HCT116 (cell line): ENCODE measurements around the gene C8A. TPM values are rescaled to one million over a fixed set of nuclear protein-coding genes. Genes with fewer than 3 reads are reported as not detected.

Source experiments
- ATAC-seq: fragments of 200-7000 bp; cut with Tn5 transposase; 2 replicates; pipeline ENCODE4 v1.9.1; 2020; ENCODE audit warnings: mild to moderate bottlenecking, moderate library complexity
- BruUV-seq: library from RNA; stranded (reverse); fragments of 400-500 nt; replicated peaks from 2 replicates; lab custom pipeline; 2021; lab: Mats Ljungman, UMichigan
- CTCF ChIA-PET: fragments of 300-600 bp; sonication (Branson Sonifier 250); formaldehyde crosslinking; loops from one replicate; lab custom pipeline; 2021; ENCODE audit warnings: antibody characterized with exemption; lab: Charles Lee
- POLR2A ChIA-PET: fragments of 300-600, 350-600 bp; sonication (Branson Sonifier 250); formaldehyde crosslinking; loops from one replicate; lab custom pipeline; 2021; ENCODE audit warnings: antibody characterized with exemption; lab: Charles Lee
- RAD21 ChIA-PET, 2 experiments: fragments of 300-600 bp; sonication (Branson Sonifier 250); formaldehyde crosslinking; loops; one replicate each; lab custom pipeline; 2023; ENCODE audit warnings: low total read pairs in 2 of 2; ENCODE audit not compliant: uncharacterized antibody in 2 of 2, unreplicated experiment in 2 of 2, low non-redundant PET in 1 of 2; lab: Charles Lee
- DNase-seq: peaks from one replicate; pipeline ENCODE4 v3.0.0-alpha.2; 2010; ENCODE audit warnings: low read depth, low spot score
- H2AFZ ChIP-seq: fragments of 200-600 bp; shearing (Covaris generic), sonication (generic); 2 replicates; pipeline ENCODE4 v1.6.1; 2017; ENCODE audit warnings: low read depth, mixed run types, mixed read lengths, antibody characterized with exemption, low read length; ENCODE audit not compliant: poor library complexity, severe bottlenecking
- H3K27ac ChIP-seq: 2 replicates; pipeline ENCODE4 v1.5.1; 2012; ENCODE audit warnings: low read depth, low read length
- H3K27me3 ChIP-seq: fragments of 200-600 bp; sonication (generic); 2 replicates; pipeline ENCODE4 v1.6.1; 2016; ENCODE audit warnings: mixed run types, low read length, mixed read lengths; ENCODE audit not compliant: insufficient read depth
- H3K36me3 ChIP-seq, 2 experiments: fragments of 200-500 bp in 1 of 2; fragments of 200-600 bp in 1 of 2; sonication (Bioruptor generic) in 1 of 2; sonication (generic) in 1 of 2; 2 replicates each; pipeline versions ENCODE4 v1.5.1 to v1.6.1; 2014 to 2016; ENCODE audit warnings: low read length in 2 of 2, inconsistent platforms in 1 of 2, mixed read lengths in 1 of 2, mixed run types in 1 of 2; ENCODE audit not compliant: insufficient read depth in 2 of 2, control insufficient read depth in 1 of 2
- H3K4me1 ChIP-seq, 2 experiments: fragments of 200-600 bp in 1 of 2; sonication (generic) in 1 of 2; 2 replicates each; pipeline versions ENCODE4 v1.5.1 to v1.6.1; 2012 to 2017; ENCODE audit warnings: low read length in 2 of 2, inconsistent platforms in 1 of 2, mild to moderate bottlenecking in 1 of 2, mixed read lengths in 1 of 2, mixed run types in 1 of 2, moderate library complexity in 1 of 2; ENCODE audit not compliant: insufficient read depth in 2 of 2, control insufficient read depth in 1 of 2
- H3K4me2 ChIP-seq: fragments of 200-600 bp; sonication (generic); 2 replicates; pipeline ENCODE4 v1.6.1; 2017; ENCODE audit warnings: mixed run types, low read length, mixed read lengths
- H3K4me3 ChIP-seq, 2 experiments: fragments of 200-600 bp in 1 of 2; sonication (generic) in 1 of 2; replicated peaks in 1 of 2; 2 replicates each; pipeline ENCODE4 v1.5.1; 2011 to 2016; ENCODE audit warnings: low read length in 2 of 2, control low read depth in 1 of 2, low read depth in 1 of 2, mild to moderate bottlenecking in 1 of 2, mixed read lengths in 1 of 2, mixed run types in 1 of 2
- H3K79me2 ChIP-seq: fragments of 200-600 bp; sonication (generic); 2 replicates; pipeline ENCODE4 v1.6.1; 2017; ENCODE audit warnings: mild to moderate bottlenecking, mixed run types, low read length, moderate library complexity, mixed read lengths; ENCODE audit not compliant: insufficient read depth
- H3K9ac ChIP-seq: fragments of 200-600 bp; sonication (generic); 2 replicates; pipeline ENCODE4 v1.6.1; 2016; ENCODE audit warnings: low read length, mixed read lengths
- H3K9me2 ChIP-seq: fragments of 200-600 bp; sonication (generic), shearing (Covaris generic); 2 replicates; pipeline ENCODE4 v1.6.1; 2017; ENCODE audit warnings: mixed run types, mild to moderate bottlenecking, moderate library complexity; ENCODE audit not compliant: insufficient read depth
- H3K9me3 ChIP-seq, 2 experiments: fragments of 200-500 bp in 1 of 2; fragments of 200-600 bp in 1 of 2; sonication (Bioruptor generic) in 1 of 2; sonication (generic) in 1 of 2; 2 replicates each; pipeline ENCODE4 v1.6.1; 2014 to 2017; ENCODE audit warnings: low read length in 2 of 2, mixed read lengths in 2 of 2, inconsistent platforms in 1 of 2, low read depth in 1 of 2, mild to moderate bottlenecking in 1 of 2, mixed run types in 1 of 2, moderate library complexity in 1 of 2; ENCODE audit not compliant: control insufficient read depth in 1 of 2, insufficient read depth in 1 of 2
- H4K20me1 ChIP-seq: fragments of 200-600 bp; sonication (generic), shearing (Covaris generic); 2 replicates; pipeline ENCODE4 v1.6.1; 2017; ENCODE audit warnings: mixed run types, mild to moderate bottlenecking, moderate library complexity; ENCODE audit not compliant: insufficient read depth
- CBX3 ChIP-seq: IDR thresholded peaks from 2 replicates; pipeline ENCODE4 v1.6.1; 2012; ENCODE audit warnings: low read depth
- ELF1 ChIP-seq: IDR thresholded peaks from 2 replicates; pipeline ENCODE4 v1.6.1; 2012; ENCODE audit warnings: low read depth, borderline replicate concordance
- EZH2phosphoT487 ChIP-seq: fragments of 200-600 bp; IDR thresholded peaks from 2 replicates; pipeline ENCODE4 v1.6.1; 2018; ENCODE audit warnings: antibody characterized with exemption, borderline replicate concordance
- JUND ChIP-seq: IDR thresholded peaks from 2 replicates; pipeline ENCODE4 v1.6.1; 2012
- POLR2A ChIP-seq: IDR thresholded peaks from 2 replicates; pipeline ENCODE4 v1.7.0; 2011; ENCODE audit warnings: borderline replicate concordance; ENCODE audit not compliant: insufficient read depth, insufficient read length; ENCODE audit errors: extremely low read depth
- RAD21 ChIP-seq: IDR thresholded peaks from 2 replicates; pipeline ENCODE4 v1.6.1; 2012; ENCODE audit warnings: low read depth, mild to moderate bottlenecking
- SRF ChIP-seq: IDR thresholded peaks from 2 replicates; pipeline ENCODE4 v1.6.1; 2012; ENCODE audit warnings: low read depth
- ZFX ChIP-seq: fragments of 450-650 bp; IDR thresholded peaks from 2 replicates; pipeline ENCODE4 v1.6.1; 2017
- ZNF274 ChIP-seq: fragments of 200-500 bp; sonication (Bioruptor generic); IDR thresholded peaks from 2 replicates; pipeline ENCODE4 v1.6.1; 2014; ENCODE audit warnings: mild to moderate bottlenecking, low read depth, low read length, inconsistent platforms
- intact Hi-C: fragments of 100-400 bp; cut with micrococcal nuclease; formaldehyde crosslinking; loops from 2 replicates; pipeline ENCODE4 v1.10.0; 2022
- total RNA-seq: library from RNA; stranded (reverse); gene quantifications from one replicate; pipeline ENCODE4 v1.2.1, GENCODE V29; 2021; ENCODE audit not compliant: unreplicated experiment
- TF ChIP-seq, protein P1 (sequence below): IDR thresholded peaks from 2 replicates; pipeline ENCODE4 v1.6.1; 2011; ENCODE audit warnings: mild to moderate bottlenecking, low read length, moderate library complexity; ENCODE audit not compliant: insufficient replicate concordance; ENCODE audit errors: extremely low read depth
- TF ChIP-seq, protein P2 (sequence below): IDR thresholded peaks from 2 replicates; pipeline ENCODE4 v1.6.1; 2012
- TF ChIP-seq, protein P3 (sequence below), 3 experiments: fragments of 200-600 bp in 1 of 3; sonication (generic) in 1 of 3; IDR thresholded peaks in 2 of 3; conservative IDR thresholded peaks in 1 of 3; 2 replicates each; pipeline ENCODE4 v1.5.1; 2012 to 2017; ENCODE audit warnings: low read depth in 2 of 3, low read length in 2 of 3, antibody characterized with exemption in 1 of 3, borderline replicate concordance in 1 of 3, control low read depth in 1 of 3, mild to moderate bottlenecking in 1 of 3, mixed read lengths in 1 of 3, mixed run types in 1 of 3, moderate library complexity in 1 of 3; ENCODE audit not compliant: insufficient read depth in 1 of 3

C8A gene
- total RNA-seq, 1 experiment from 2014 or later, result 0.10 TPM

DNA sequence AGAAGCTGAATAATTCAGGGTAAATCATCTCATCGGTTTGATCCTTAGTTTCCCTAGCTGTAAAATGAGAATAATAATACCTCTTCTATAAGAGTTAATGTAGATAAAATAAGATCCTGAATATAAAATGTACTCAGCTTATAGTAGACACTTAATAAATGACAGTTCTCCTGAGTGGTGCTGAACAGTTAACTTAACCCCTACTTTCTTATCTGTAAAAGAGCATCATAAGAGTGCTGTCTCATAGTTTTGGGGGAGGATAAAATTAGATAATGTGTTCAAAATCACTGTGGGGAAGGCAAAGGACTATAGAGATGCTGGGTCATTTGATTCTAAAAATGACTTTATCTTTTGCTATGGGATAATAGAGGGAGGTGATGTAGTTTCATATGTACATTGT is 593 bp downstream of the C8A start:
- no peak overlapping the region for H2AFZ ChIP-seq
- RAD21 ChIA-PET, result no interaction called here
- H3K4me1 ChIP-seq, result no peaks in the 10 kb centered on the region
- no peak overlapping the region for H3K4me2 ChIP-seq
- H3K36me3 ChIP-seq, result no peaks in the 10 kb centered on the region
- H3K9ac ChIP-seq, result no peak overlapping the region
- no peak overlapping the region for H3K27ac ChIP-seq
- no peaks in the 10 kb centered on the region for H3K9me2 ChIP-seq
- no peak overlapping the region for H3K4me3 ChIP-seq
- H3K9me3 ChIP-seq, result no peaks in the 10 kb centered on the region
- intact Hi-C loops, result no loop called here
- H3K79me2 ChIP-seq, result no peaks in the 10 kb centered on the region
- TF ChIP-seq EZH2phosphoT487, result no peak
- peaks cover 26% of the 10 kb centered on the region for H3K27me3 ChIP-seq
- no peak for DNase-seq
- H4K20me1 ChIP-seq, result no peaks in the 10 kb centered on the region
- POLR2A ChIA-PET, result no interaction called here
- ATAC-seq, result no peak
- CTCF ChIA-PET, result no interaction called here
- no TSS peak for BruUV-seq

DNA sequence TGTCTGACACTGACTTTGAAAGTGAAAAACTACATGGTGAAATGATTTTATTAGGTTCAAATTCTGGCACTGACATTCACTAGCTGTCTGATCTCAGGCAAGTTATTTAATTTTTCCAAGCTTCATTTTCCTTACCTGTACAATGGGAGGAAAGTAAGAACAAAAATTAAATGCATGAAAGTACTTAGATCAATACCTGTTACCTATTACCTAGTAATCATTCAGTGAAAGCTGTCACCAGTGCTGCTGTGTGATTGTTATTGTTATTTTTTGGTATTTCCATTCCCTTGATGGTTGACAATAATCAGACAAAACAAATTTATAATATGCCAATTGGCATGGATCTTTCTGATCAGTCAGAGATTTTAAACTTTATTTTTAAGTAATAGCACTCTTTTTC is 1.6 kb downstream of the C8A start:
- no peak overlapping the region for H3K4me2 ChIP-seq
- no peaks in the 10 kb centered on the region for H4K20me1 ChIP-seq
- no peak overlapping the region for H3K4me3 ChIP-seq
- H3K27me3 ChIP-seq, result peaks cover 30% of the 10 kb centered on the region
- H3K9me2 ChIP-seq, result no peaks in the 10 kb centered on the region
- POLR2A ChIA-PET, result no interaction called here
- intact Hi-C loops, result no loop called here
- H3K36me3 ChIP-seq, result no peaks in the 10 kb centered on the region
- H3K27ac ChIP-seq, result no peak overlapping the region
- no peak for ATAC-seq
- no peak overlapping the region for H2AFZ ChIP-seq
- no peaks in the 10 kb centered on the region for H3K9me3 ChIP-seq
- H3K9ac ChIP-seq, result no peak overlapping the region
- no TSS peak for BruUV-seq
- no peaks in the 10 kb centered on the region for H3K4me1 ChIP-seq
- no peaks in the 10 kb centered on the region for H3K79me2 ChIP-seq
- DNase-seq, result no peak
- CTCF ChIA-PET, result no interaction called here
- TF ChIP-seq ZNF274 (no peak), SRF (no peak), ZFX (no peak), CBX3 (no peak), ELF1 (no peak), RAD21 (no peak), POLR2A (no peak), JUND (no peak)
- TF ChIP-seq, protein P1, sequence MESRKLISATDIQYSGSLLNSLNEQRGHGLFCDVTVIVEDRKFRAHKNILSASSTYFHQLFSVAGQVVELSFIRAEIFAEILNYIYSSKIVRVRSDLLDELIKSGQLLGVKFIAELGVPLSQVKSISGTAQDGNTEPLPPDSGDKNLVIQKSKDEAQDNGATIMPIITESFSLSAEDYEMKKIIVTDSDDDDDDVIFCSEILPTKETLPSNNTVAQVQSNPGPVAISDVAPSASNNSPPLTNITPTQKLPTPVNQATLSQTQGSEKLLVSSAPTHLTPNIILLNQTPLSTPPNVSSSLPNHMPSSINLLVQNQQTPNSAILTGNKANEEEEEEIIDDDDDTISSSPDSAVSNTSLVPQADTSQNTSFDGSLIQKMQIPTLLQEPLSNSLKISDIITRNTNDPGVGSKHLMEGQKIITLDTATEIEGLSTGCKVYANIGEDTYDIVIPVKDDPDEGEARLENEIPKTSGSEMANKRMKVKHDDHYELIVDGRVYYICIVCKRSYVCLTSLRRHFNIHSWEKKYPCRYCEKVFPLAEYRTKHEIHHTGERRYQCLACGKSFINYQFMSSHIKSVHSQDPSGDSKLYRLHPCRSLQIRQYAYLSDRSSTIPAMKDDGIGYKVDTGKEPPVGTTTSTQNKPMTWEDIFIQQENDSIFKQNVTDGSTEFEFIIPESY, result no peak
- TF ChIP-seq, protein P2, sequence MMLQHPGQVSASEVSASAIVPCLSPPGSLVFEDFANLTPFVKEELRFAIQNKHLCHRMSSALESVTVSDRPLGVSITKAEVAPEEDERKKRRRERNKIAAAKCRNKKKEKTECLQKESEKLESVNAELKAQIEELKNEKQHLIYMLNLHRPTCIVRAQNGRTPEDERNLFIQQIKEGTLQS, result no peak
- TF ChIP-seq, protein P3, sequence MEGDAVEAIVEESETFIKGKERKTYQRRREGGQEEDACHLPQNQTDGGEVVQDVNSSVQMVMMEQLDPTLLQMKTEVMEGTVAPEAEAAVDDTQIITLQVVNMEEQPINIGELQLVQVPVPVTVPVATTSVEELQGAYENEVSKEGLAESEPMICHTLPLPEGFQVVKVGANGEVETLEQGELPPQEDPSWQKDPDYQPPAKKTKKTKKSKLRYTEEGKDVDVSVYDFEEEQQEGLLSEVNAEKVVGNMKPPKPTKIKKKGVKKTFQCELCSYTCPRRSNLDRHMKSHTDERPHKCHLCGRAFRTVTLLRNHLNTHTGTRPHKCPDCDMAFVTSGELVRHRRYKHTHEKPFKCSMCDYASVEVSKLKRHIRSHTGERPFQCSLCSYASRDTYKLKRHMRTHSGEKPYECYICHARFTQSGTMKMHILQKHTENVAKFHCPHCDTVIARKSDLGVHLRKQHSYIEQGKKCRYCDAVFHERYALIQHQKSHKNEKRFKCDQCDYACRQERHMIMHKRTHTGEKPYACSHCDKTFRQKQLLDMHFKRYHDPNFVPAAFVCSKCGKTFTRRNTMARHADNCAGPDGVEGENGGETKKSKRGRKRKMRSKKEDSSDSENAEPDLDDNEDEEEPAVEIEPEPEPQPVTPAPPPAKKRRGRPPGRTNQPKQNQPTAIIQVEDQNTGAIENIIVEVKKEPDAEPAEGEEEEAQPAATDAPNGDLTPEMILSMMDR (IDR thresholded peaks at IDR 0.05 in 2 of 3, conservative IDR thresholded peaks at IDR 0.05 in 1 of 3; ENCODE audit: borderline replicate concordance in 1 of 3, insufficient read depth in 1 of 3, low read depth in 2 of 3, low read length in 2 of 3), result no peak
- RAD21 ChIA-PET, result no interaction called here
